Liver (tissue), 3 donors: ENCODE data around the gene NTMT1.

ENCODE experiments used
- EGR1 ChIP-seq, 2 donors: IDR thresholded peaks; 2 replicates each; pipeline ENCODE4 v1.6.1; 2016 to 2018; ENCODE audit warnings: antibody characterized with exemption in 2 of 2, low read depth in 2 of 2
- FOXA1 ChIP-seq: IDR thresholded peaks from 2 replicates; pipeline ENCODE4 v1.6.1; 2016; ENCODE audit warnings: antibody characterized with exemption
- GABPA ChIP-seq, 2 donors: IDR thresholded peaks in 1 of 2; conservative IDR thresholded peaks in 1 of 2; 2 replicates each; pipeline ENCODE4 v1.6.1; 2016; ENCODE audit warnings: antibody characterized with exemption in 2 of 2, mild to moderate bottlenecking in 1 of 2, moderate library complexity in 1 of 2
- HNF4A ChIP-seq, 2 donors: conservative IDR thresholded peaks; 2 replicates each; pipeline ENCODE4 v1.6.1; 2016; ENCODE audit warnings: antibody characterized with exemption in 2 of 2, mild to moderate bottlenecking in 2 of 2
- RAD21 ChIP-seq, 2 donors: IDR thresholded peaks; 2 replicates each; pipeline ENCODE4 v1.6.1; 2016; ENCODE audit warnings: antibody characterized with exemption in 2 of 2, mild to moderate bottlenecking in 2 of 2
- RXRA ChIP-seq, 2 donors: IDR thresholded peaks; 2 replicates each; pipeline ENCODE4 v1.6.1; 2017 to 2018; ENCODE audit warnings: antibody characterized with exemption in 2 of 2, mild to moderate bottlenecking in 1 of 2
- SP1 ChIP-seq: IDR thresholded peaks from 2 replicates; pipeline ENCODE4 v1.6.1; 2018; ENCODE audit warnings: antibody characterized with exemption, mild to moderate bottlenecking
- TAF1 ChIP-seq: conservative IDR thresholded peaks from 2 replicates; pipeline ENCODE4 v1.6.1; 2016; ENCODE audit warnings: antibody characterized with exemption, mild to moderate bottlenecking
- YY1 ChIP-seq: IDR thresholded peaks from 2 replicates; pipeline ENCODE4 v1.6.1; 2016; ENCODE audit warnings: antibody characterized with exemption, mild to moderate bottlenecking
- TF ChIP-seq, protein P1 (sequence below): IDR thresholded peaks from 2 replicates; pipeline ENCODE4 v1.6.1; 2016; ENCODE audit warnings: antibody characterized with exemption, mild to moderate bottlenecking
- TF ChIP-seq, protein P2 (sequence below): IDR thresholded peaks from 2 replicates; pipeline ENCODE4 v1.6.1; 2016; ENCODE audit warnings: antibody characterized with exemption
- TF ChIP-seq, protein P3 (sequence below): fragments of 150-350 bp; IDR thresholded peaks from 2 replicates; pipeline ENCODE4 v1.5.1; 2017; ENCODE audit warnings: improper control_type of control experiment, low read depth, low read length; ENCODE audit not compliant: missing input control
- TF ChIP-seq, protein P4 (sequence below): IDR thresholded peaks from 2 replicates; pipeline ENCODE4 v1.6.1; 2016; ENCODE audit warnings: antibody characterized with exemption
- TF ChIP-seq, protein P5 (sequence below): IDR thresholded peaks from 2 replicates; pipeline ENCODE4 v1.6.1; 2016; ENCODE audit warnings: antibody characterized with exemption
- donor health status: healthy.
- donor health status: healthy.

DNA sequence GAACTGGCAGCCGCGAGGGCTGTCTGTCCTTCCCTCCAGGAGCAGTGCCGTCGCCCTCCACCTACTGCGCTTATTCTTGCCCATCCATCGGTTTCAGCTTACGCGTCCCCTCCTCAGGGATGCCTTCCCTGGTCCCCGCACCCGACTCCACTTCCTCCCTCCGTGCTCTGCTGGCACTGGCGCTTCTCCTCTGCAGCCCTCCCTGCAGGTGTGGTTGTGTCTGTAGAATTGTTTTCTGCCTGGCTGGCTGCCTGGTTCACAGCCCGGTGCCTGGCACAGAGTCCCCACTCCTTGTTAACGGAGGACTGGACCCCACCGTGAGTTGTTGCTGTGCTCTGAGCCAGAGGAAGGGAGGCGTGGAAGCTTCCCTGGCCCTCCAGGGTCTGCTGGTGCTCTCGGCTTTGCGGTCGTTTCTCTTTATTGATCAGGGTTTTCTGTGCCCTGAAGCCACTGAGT is 5.7 kb downstream of the NTMT1 start:
- TF ChIP-seq GABPA (IDR thresholded peaks at IDR 0.05 in 1 of 2, conservative IDR thresholded peaks at IDR 0.05 in 1 of 2) (no peak), RXRA (IDR thresholded peaks at IDR 0.05) (no peak), FOXA1 (no peak), SP1 (no peak), YY1 (no peak), RAD21 (IDR thresholded peaks at IDR 0.05) (no peak), EGR1 (IDR thresholded peaks at IDR 0.05; ENCODE audit: low read depth in 2 of 2) (no peak), HNF4A (conservative IDR thresholded peaks at IDR 0.05) (no peak), TAF1 (no peak)
- TF ChIP-seq, protein P1, sequence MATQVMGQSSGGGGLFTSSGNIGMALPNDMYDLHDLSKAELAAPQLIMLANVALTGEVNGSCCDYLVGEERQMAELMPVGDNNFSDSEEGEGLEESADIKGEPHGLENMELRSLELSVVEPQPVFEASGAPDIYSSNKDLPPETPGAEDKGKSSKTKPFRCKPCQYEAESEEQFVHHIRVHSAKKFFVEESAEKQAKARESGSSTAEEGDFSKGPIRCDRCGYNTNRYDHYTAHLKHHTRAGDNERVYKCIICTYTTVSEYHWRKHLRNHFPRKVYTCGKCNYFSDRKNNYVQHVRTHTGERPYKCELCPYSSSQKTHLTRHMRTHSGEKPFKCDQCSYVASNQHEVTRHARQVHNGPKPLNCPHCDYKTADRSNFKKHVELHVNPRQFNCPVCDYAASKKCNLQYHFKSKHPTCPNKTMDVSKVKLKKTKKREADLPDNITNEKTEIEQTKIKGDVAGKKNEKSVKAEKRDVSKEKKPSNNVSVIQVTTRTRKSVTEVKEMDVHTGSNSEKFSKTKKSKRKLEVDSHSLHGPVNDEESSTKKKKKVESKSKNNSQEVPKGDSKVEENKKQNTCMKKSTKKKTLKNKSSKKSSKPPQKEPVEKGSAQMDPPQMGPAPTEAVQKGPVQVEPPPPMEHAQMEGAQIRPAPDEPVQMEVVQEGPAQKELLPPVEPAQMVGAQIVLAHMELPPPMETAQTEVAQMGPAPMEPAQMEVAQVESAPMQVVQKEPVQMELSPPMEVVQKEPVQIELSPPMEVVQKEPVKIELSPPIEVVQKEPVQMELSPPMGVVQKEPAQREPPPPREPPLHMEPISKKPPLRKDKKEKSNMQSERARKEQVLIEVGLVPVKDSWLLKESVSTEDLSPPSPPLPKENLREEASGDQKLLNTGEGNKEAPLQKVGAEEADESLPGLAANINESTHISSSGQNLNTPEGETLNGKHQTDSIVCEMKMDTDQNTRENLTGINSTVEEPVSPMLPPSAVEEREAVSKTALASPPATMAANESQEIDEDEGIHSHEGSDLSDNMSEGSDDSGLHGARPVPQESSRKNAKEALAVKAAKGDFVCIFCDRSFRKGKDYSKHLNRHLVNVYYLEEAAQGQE = no peak
- TF ChIP-seq, protein P2, sequence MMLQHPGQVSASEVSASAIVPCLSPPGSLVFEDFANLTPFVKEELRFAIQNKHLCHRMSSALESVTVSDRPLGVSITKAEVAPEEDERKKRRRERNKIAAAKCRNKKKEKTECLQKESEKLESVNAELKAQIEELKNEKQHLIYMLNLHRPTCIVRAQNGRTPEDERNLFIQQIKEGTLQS = no peak
- TF ChIP-seq, protein P3, sequence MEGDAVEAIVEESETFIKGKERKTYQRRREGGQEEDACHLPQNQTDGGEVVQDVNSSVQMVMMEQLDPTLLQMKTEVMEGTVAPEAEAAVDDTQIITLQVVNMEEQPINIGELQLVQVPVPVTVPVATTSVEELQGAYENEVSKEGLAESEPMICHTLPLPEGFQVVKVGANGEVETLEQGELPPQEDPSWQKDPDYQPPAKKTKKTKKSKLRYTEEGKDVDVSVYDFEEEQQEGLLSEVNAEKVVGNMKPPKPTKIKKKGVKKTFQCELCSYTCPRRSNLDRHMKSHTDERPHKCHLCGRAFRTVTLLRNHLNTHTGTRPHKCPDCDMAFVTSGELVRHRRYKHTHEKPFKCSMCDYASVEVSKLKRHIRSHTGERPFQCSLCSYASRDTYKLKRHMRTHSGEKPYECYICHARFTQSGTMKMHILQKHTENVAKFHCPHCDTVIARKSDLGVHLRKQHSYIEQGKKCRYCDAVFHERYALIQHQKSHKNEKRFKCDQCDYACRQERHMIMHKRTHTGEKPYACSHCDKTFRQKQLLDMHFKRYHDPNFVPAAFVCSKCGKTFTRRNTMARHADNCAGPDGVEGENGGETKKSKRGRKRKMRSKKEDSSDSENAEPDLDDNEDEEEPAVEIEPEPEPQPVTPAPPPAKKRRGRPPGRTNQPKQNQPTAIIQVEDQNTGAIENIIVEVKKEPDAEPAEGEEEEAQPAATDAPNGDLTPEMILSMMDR = no peak
- TF ChIP-seq, protein P4, sequence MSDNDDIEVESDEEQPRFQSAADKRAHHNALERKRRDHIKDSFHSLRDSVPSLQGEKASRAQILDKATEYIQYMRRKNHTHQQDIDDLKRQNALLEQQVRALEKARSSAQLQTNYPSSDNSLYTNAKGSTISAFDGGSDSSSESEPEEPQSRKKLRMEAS = no peak
- TF ChIP-seq, protein P5, sequence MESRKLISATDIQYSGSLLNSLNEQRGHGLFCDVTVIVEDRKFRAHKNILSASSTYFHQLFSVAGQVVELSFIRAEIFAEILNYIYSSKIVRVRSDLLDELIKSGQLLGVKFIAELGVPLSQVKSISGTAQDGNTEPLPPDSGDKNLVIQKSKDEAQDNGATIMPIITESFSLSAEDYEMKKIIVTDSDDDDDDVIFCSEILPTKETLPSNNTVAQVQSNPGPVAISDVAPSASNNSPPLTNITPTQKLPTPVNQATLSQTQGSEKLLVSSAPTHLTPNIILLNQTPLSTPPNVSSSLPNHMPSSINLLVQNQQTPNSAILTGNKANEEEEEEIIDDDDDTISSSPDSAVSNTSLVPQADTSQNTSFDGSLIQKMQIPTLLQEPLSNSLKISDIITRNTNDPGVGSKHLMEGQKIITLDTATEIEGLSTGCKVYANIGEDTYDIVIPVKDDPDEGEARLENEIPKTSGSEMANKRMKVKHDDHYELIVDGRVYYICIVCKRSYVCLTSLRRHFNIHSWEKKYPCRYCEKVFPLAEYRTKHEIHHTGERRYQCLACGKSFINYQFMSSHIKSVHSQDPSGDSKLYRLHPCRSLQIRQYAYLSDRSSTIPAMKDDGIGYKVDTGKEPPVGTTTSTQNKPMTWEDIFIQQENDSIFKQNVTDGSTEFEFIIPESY = no peak
